ENCODE measurements around the gene CRPPA.

Gene CRPPA

DNA sequence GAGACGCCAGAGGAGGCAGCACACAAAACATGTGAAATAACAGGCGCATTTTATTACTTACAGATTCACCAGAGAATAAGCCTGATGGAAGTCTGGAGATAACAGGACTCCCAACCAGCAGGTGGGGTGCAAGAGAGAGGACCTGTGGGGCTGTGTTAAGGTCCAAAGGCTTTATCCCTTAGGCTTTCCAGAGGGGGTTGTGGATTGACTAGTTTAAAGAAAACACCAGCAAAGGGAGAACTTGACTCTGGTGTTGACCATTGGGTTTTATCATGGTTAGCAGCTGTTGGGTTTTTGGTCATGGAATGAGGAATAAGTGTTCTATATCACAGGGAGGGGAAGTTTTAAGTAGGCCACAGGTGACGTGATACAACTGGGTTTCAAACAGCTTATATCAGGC lies 1.6 kb upstream of the CRPPA start:
- DNase-seq (ENCODE audit: low read depth in 2 of 2) = no peak

GRCh38 chr7:16422103-16422435 lies 731 bp upstream of the CRPPA start:
- DNase-seq (ENCODE audit: low read depth in 2 of 2) = no peak

- DNase-seq (ENCODE audit: low read depth in 2 of 2) = peak; percentile 64 to 71
Observed at GRCh38 chr7:16420649-16421332, 547 bp downstream of the CRPPA start.

DNA sequence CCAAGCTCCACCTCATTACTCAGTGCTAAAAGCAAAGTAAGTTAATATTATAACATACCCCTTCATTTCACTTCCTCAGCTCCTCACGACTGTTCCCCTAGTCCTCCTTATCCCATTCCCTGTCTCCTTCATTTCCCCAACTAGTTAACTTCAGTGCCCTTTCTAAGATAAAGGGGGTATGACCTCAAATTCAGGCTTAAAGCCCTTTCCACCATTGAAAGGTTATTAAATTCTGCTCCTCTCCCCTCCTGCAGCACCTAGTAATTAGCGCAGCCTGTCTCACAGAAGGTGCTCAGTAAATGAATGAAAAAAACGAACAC lies 1.0 kb downstream of the CRPPA start:
- DNase-seq (ENCODE audit: low read depth in 2 of 2) = no peak

DNA sequence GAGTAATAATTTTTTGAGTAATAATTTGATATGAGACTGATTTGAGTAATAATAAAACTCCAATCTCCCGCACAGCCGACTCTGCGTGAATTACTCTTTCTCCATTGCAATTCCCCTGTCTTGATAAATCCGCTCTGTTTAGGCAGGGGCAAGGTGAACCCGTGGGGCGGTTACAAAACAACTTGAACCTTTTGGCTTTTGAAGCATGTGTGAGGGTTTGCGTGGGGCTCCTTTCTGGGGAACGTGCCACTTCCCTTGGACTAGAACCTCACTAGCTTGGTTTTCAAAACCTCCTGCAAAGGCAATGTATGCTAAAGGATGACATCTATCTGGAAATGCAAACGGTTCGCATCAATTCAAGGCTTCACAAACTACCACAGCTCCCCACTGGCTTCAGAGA lies 1.5 kb downstream of the CRPPA start:
- DNase-seq (ENCODE audit: low read depth in 2 of 2) = no peak

DNA sequence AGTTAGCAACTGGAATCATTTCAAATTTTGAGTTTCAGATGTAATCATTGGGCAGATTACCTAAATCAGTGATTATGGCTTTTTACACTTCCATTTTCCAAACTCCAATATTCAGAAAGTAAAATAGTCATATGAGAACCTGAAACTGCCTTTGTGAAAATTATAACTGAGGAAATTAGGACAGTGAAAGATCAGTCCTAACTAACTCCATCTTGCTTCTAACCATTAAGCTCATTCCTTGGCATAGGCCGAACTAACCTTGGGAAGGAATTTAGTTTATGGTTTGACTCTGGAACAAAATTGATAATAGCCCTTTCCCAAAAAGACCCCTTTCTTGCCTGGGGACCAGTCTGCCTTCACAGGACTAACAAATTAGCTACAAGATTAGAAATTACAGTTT lies 2.2 kb downstream of the CRPPA start:
- DNase-seq (ENCODE audit: low read depth in 2 of 2) = no peak

DNA sequence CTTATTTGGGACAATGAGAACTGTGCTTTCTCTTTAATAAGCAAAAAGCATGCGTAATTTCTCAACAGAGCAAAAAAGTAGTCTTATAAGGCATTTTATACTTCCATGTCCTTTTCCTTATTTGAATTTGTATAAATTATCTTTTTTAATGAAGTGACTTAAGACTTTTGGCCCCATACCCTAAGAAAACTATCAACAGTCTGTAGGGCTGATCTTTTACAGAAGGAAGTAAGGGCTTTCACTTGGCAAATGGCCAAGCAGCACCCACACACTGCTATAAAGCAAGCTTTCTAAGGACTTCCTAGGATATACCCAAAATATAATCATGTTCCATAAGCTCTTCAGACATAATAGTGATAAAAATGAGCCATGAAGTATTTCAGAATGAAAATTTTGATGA lies 3.4 kb downstream of the CRPPA start:
- no peak for DNase-seq (ENCODE audit: low read depth in 2 of 2)

GRCh38 chr7:16416289-16417282 lies 4.8 kb downstream of the CRPPA start:
- no peak for DNase-seq (ENCODE audit: low read depth in 2 of 2)

DNA sequence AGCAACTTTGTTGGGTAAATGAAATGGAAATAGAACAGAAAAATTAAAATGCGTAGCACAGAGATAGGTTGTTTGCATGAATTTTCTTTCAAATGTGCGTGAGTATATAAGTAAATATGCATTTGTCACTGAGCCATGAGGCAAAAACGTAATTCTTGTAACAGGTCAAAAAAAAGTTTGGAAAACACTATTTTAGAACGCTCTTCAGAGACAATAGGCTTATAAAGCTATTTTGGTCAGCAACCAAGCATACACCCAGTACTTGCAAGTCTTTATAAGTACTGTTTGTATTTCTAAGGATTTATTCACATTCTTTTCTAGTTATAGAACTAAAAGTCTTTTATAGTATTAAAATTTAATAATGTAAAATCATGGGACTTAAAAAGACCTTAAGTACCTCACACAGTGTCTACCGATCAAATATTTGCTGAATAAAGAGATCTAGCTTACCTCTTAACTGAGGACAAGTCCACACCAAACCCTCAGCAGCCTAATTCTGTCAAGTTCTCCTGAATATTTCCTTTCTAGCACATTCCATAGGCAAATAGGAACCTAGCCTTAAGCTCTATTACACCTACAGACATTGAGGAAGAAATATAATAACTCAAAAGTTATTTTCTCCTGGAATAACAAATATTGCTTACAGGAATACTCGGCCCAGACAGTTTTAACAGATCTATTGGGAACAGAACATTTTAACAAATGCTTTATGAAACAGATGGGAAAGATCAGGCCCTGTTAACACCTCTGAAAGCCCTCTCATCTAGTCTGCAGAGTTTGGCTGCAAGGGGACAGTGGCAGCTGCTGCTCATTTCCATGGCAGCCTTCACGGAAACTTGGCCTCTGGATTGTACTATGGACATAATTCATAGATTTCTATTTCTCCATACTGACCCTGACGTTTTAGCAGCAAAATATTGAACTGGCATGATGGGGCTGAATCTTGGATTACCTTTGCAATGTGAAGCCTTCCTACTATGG lies 8.8 kb downstream of the CRPPA start:
- no peak for DNase-seq (ENCODE audit: low read depth in 2 of 2)

DNA sequence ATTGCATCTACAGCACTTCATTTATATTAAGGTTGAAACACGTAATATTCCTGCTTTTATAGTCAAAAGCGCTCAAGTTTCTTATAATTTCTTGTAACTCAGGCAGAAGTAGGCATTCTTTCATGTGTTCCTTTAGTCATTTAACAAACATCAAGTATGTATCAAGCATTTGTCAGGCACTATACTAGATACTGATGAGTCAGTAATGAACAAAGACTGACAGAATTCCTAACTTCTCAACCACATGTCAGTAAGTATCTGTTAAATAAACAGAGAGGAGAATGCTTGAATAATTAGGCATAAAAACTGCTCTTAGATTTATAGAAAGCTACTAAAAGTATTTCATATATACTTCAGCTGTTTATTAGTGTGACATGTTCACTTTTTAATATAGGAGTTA lies 9.9 kb downstream of the CRPPA start:
- no peak for DNase-seq (ENCODE audit: low read depth in 2 of 2)

DNA sequence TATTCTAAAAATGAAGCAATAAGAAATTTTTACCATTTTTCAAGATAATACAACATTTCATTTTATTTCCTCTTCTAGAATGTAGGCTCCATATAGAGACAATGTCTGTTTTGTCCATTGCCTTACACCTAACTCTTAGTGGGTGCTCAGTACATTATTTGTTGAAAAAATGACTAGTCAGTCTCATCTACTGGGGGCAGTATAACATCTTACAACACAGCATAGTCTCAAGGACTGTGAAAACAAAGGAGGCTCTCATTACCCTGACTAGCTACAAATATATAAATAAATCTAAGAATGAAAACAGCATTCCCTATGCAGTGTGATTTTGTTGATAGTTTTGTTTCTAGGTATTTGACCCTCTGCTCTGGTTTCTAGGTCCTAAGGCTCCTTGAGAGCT lies 11.6 kb downstream of the CRPPA start:
- no peak for DNase-seq (ENCODE audit: low read depth in 2 of 2)

GRCh38 chr7:16404636-16405035 lies 16.7 kb downstream of the CRPPA start:
- no peak for DNase-seq (ENCODE audit: low read depth in 2 of 2)

GRCh38 chr7:16403475-16403874 lies 17.9 kb downstream of the CRPPA start:
- DNase-seq (ENCODE audit: low read depth in 2 of 2) = no peak

GRCh38 chr7:16402940-16403339 lies 18.4 kb downstream of the CRPPA start:
- no peak for DNase-seq (ENCODE audit: low read depth in 2 of 2)

DNA sequence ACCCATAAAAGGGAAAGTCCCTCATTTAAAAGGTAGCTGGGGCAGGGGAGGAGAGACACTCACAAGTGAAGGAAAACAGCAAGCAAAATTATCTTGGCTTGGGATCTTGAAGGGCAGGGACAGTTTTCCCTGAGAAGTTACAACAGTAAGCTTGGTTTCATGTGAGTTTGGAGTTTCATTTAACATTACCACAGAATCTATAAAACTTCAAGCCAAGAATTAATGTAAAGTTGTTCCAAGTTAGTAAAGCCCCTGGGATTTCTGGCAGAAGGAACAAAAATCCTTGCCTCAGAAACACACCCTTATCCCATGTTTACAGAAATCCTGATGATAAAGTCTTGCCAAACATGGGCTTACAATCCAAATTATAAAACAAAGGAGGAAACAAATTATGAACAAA lies 19.2 kb downstream of the CRPPA start:
- DNase-seq (ENCODE audit: low read depth in 2 of 2) = no peak

DNA sequence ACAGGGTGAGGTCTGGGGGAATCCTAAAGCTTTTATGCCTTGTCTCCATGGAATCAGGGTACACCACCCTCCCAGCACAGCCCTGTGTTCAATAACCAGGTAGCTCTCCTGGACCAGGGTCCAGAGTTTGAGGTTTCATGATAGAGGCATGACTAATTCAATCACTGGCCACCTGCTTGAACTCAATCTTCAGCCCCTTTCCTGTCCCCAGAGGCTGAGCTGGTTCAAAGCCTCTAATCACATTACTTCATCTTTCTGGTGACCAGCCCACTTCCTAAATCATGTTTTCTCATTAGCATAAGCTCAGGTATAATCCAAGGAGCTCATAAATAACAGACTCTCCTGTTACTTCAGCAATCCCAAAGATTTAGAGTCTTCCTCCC lies 20.5 kb downstream of the CRPPA start:
- no peak for DNase-seq (ENCODE audit: low read depth in 2 of 2)

DNA sequence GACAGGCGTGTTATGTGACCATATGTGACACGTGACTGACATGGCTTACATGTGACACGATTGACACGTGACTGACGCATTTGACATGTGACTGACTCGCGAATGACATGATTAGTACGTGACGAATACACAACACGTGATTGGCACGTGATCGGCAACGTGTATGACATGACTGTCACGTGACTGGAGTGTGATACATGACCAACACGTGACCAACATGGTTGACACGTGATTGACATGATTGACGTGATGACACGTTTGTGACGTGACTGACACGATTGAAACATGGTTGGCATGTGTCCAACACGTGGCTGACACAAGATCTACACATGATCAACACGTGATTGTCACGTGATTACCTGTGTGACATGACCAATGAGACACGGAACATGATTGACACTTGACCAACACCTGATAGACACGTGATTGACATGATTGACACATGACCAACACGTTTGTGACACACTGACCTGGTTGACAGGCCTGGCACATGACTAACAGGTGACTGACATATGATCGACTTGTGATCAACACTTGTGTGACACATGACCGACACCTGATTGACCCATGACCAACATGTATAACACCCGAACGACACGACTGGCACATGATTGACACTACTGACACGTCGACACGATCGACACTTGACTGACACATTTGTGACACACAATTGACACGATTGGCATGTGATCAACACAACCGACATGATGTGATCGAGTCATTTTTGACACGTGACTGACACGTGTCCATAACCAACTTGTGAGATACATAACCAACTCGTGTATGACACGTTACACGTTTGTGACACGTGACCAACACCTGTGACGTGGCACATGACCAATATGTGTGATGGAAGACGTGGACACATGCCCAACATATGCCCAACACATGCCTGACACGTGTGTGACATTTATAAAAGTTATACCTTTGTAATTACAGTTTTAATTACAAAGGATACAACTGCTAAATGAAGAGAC lies 21.1 kb downstream of the CRPPA start:
- DNase-seq (ENCODE audit: low read depth in 2 of 2) = no peak

GRCh38 chr7:16399265-16399831 lies 22.0 kb downstream of the CRPPA start:
- no peak for DNase-seq (ENCODE audit: low read depth in 2 of 2)

GRCh38 chr7:16398146-16399017 lies 23.0 kb downstream of the CRPPA start:
- DNase-seq (ENCODE audit: low read depth in 2 of 2) = no peak
